ENCODE data around the gene PLAGL2.

GRCh38 chr20:32216179-32217142 lies 8.9 kb upstream of the PLAGL2 start:
- TF ChIP-seq CTCF (conservative IDR thresholded peaks at IDR 0.05; ENCODE audit: low read length) (no peak), EZH2phosphoT487 (IDR thresholded peaks at IDR 0.05; ENCODE audit: borderline replicate concordance) (no peak)
